ENCODE measurements around the gene GPR146.

- TF ChIP-seq POLR2AphosphoS5 (IDR thresholded peaks at IDR 0.05; ENCODE audit: borderline replicate concordance, low read depth, low read length) (no peak), EZH2 (IDR thresholded peaks at IDR 0.05) (no peak), FOXP2 (optimal IDR thresholded peaks at IDR 0.05; ENCODE audit: control extremely low read depth, extremely low read length, insufficient read depth) (no peak)
These were observed 47.3 kb downstream of the GPR146 start for GRCh38 chr7:1091644-1092027.
